Measurements from ENCODE around the gene SLC16A8.

- TF ChIP-seq CTCF (IDR thresholded peaks at IDR 0.05) (no peak), POLR2AphosphoS5 (IDR thresholded peaks at IDR 0.05) (no peak), POLR2A (IDR thresholded peaks at IDR 0.05) (no peak), EP300 (IDR thresholded peaks at IDR 0.05) (no peak)
These were observed 27.2 kb upstream of the SLC16A8 start for GRCh38 chr22:38110863-38111852.

Data from gastroesophageal sphincter (tissue), 3 donors.